Loucy (cell line): ENCODE measurements around the gene TMEM25.

Experiments used
- H2AFZ ChIP-seq: fragments of 200-600 bp; sonication (generic); 2 replicates; pipeline ENCODE4 v1.6.0; 2016; ENCODE audit warnings: antibody characterized with exemption, mild to moderate bottlenecking, low read length, moderate library complexity
- H3F3A ChIP-seq: fragments of 200-600 bp; 2 replicates; pipeline ENCODE4 v1.6.0; 2016; ENCODE audit warnings: antibody characterized with exemption, low read depth, mild to moderate bottlenecking
- H3K27me3 ChIP-seq: fragments of 200-600 bp; sonication (generic); 2 replicates; pipeline ENCODE4 v1.6.1; 2014; ENCODE audit warnings: low read length, mild to moderate bottlenecking; ENCODE audit not compliant: insufficient read depth, poor library complexity, severe bottlenecking
- H3K36me3 ChIP-seq: fragments of 200-600 bp; sonication (generic); 2 replicates; pipeline ENCODE4 v1.6.1; 2016; ENCODE audit warnings: low read length; ENCODE audit not compliant: insufficient read depth
- H3K4me1 ChIP-seq: fragments of 200-600 bp; sonication (generic); 2 replicates; pipeline ENCODE4 v1.5.1; 2014; ENCODE audit warnings: low read length, mild to moderate bottlenecking; ENCODE audit not compliant: insufficient read depth, poor library complexity, severe bottlenecking
- H3K4me2 ChIP-seq: fragments of 200-600 bp; sonication (generic); 2 replicates; pipeline ENCODE4 v1.6.0; 2014; ENCODE audit warnings: antibody characterized with exemption, low read length, low read depth, mild to moderate bottlenecking; ENCODE audit not compliant: poor library complexity, severe bottlenecking
- H3K4me3 ChIP-seq: fragments of 200-600 bp; sonication (generic); 2 replicates; pipeline ENCODE4 v1.5.1; 2014; ENCODE audit warnings: low read length, mild to moderate bottlenecking, mixed read lengths; ENCODE audit not compliant: poor library complexity, severe bottlenecking
- H3K79me2 ChIP-seq: fragments of 200-600 bp; sonication (generic); 2 replicates; pipeline ENCODE4 v1.6.1; 2014; ENCODE audit warnings: low read length; ENCODE audit not compliant: insufficient read depth
- H3K9ac ChIP-seq: fragments of 200-600 bp; sonication (generic); 2 replicates; pipeline ENCODE4 v1.6.0; 2014; ENCODE audit warnings: mild to moderate bottlenecking, low read depth, low read length, moderate library complexity; ENCODE audit not compliant: poor library complexity, severe bottlenecking
- H3K9me2 ChIP-seq: fragments of 200-600 bp; sonication (generic); replicated peaks from 2 replicates; pipeline ENCODE4 v1.6.1; 2016; ENCODE audit warnings: low read depth, low read length, mixed read lengths
- H3K9me3 ChIP-seq: fragments of 200-600 bp; sonication (generic); 2 replicates; pipeline ENCODE4 v1.6.1; 2014; ENCODE audit warnings: mild to moderate bottlenecking, antibody characterized with exemption, low read length, low read depth; ENCODE audit not compliant: insufficient read depth
- H4K20me1 ChIP-seq: fragments of 200-600 bp; sonication (generic); 2 replicates; pipeline ENCODE4 v1.6.0; 2014; ENCODE audit warnings: antibody characterized with exemption, low read length, mild to moderate bottlenecking; ENCODE audit not compliant: insufficient read depth, poor library complexity, severe bottlenecking
- CTCF ChIP-seq: fragments of 200-600 bp; sonication (generic); conservative IDR thresholded peaks from 2 replicates; pipeline ENCODE4 v1.5.1; 2014; ENCODE audit warnings: mild to moderate bottlenecking, antibody characterized with exemption, low read length
- EZH2phosphoT487 ChIP-seq: fragments of 200-600 bp; IDR thresholded peaks from 2 replicates; pipeline ENCODE4 v1.6.1; 2018; ENCODE audit warnings: antibody characterized with exemption, mild to moderate bottlenecking, moderate library complexity, borderline replicate concordance

The TMEM25 gene

GRCh38 chr11:118497831-118498230 lies 33.2 kb upstream of the TMEM25 start:
- H2AFZ ChIP-seq: no peak overlapping the region
- no peaks in the 10 kb centered on the region for H3F3A ChIP-seq
- no peaks in the 10 kb centered on the region for H3K79me2 ChIP-seq
- H3K4me2 ChIP-seq: no peak overlapping the region
- no peaks in the 10 kb centered on the region for H3K9me2 ChIP-seq
- H3K4me3 ChIP-seq: no peak overlapping the region
- no peaks in the 10 kb centered on the region for H3K27me3 ChIP-seq
- H3K9ac ChIP-seq: no peak overlapping the region
- H3K9me3 ChIP-seq: no peaks in the 10 kb centered on the region
- peaks cover 96% of the 10 kb centered on the region for H3K36me3 ChIP-seq
- no peaks in the 10 kb centered on the region for H4K20me1 ChIP-seq
- TF ChIP-seq CTCF (no peak), EZH2phosphoT487 (no peak)
- H3K4me1 ChIP-seq: no peaks in the 10 kb centered on the region

GRCh38 chr11:118503216-118503615 lies 27.8 kb upstream of the TMEM25 start:
- Histone ChIP-seq H3K9me3 (no peaks in the 10 kb centered on the region), H2AFZ (no peak overlapping the region), H3K27me3 (no peaks in the 10 kb centered on the region), H3K4me3 (no peak overlapping the region), H4K20me1 (no peaks in the 10 kb centered on the region), H3K79me2 (no peaks in the 10 kb centered on the region), H3K9me2 (no peaks in the 10 kb centered on the region), H3K9ac (no peak overlapping the region), H3K4me1 (no peaks in the 10 kb centered on the region), H3K4me2 (no peak overlapping the region), H3K36me3 (peaks cover 93% of the 10 kb centered on the region), H3F3A (no peaks in the 10 kb centered on the region)
- TF ChIP-seq EZH2phosphoT487: no peak
- no peak for TF ChIP-seq CTCF

GRCh38 chr11:118511601-118512000 lies 19.4 kb upstream of the TMEM25 start:
- Histone ChIP-seq H2AFZ (no peak overlapping the region), H3K4me2 (no peak overlapping the region), H3F3A (no peaks in the 10 kb centered on the region), H3K9me3 (no peaks in the 10 kb centered on the region), H3K9ac (no peak overlapping the region), H3K27me3 (no peaks in the 10 kb centered on the region), H3K79me2 (no peaks in the 10 kb centered on the region), H3K9me2 (no peaks in the 10 kb centered on the region), H3K36me3 (peaks cover 91% of the 10 kb centered on the region), H4K20me1 (no peaks in the 10 kb centered on the region), H3K4me3 (no peak overlapping the region), H3K4me1 (no peaks in the 10 kb centered on the region)
- TF ChIP-seq CTCF (no peak), EZH2phosphoT487 (no peak)
